Measurements from ENCODE around the gene POLR2C. TPM values are rescaled to one million over a fixed set of nuclear protein-coding genes. Genes with fewer than 3 reads are reported as not detected.

POLR2C gene
- total and polyA plus RNA-seq, 2 experiments from 2014 or later, result 40.0 to 163 TPM

DNA sequence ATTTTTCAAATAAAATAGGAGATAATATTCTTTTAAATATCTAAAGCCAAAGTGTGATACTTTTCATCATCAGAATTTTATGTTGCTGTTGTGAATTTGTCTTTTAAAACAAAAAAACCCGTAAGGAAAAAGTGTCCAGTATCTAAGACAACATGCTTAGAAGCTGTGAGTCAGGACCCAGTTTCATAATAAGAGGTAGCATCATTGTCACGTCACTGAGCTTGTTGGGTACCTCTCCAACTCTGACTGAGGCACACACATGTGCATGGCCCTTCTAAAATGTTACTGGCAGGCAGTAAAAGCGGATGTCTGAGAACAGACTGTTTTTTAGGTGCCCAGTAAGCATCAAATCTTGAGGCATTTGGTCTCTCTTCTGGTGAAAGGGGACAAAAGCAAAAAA, 17.8 kb upstream of the POLR2C start:
- TF ChIP-seq EZH2 (IDR thresholded peaks at IDR 0.05; ENCODE audit: insufficient read depth, poor library complexity, severe bottlenecking) (no peak), EZH2phosphoT487 (IDR thresholded peaks at IDR 0.05; ENCODE audit: insufficient read depth, low read depth) (no peak)
- peaks cover 4% of the 10 kb centered on the region for H3K4me1 ChIP-seq (ENCODE audit: insufficient read depth)
- H2AFZ ChIP-seq, result no peak overlapping the region
- H3K36me3 ChIP-seq (ENCODE audit: low read depth), result peaks cover 1% of the 10 kb centered on the region; the same call in 1 of the 2 replicates
- H4K20me1 ChIP-seq (ENCODE audit: insufficient read depth), result no peaks in the 10 kb centered on the region; the same call in 1 of the 2 replicates
- no peaks in the 10 kb centered on the region for H3K9me3 ChIP-seq (ENCODE audit: low read depth)
- in situ Hi-C loops (cut with MboI), result no loop called here
- H3F3A ChIP-seq (ENCODE audit: insufficient read depth), result peaks cover 4% of the 10 kb centered on the region; the same call in 1 of the 2 replicates
- peak; percentile 89 for DNase-seq
- 44 to 53% methylated on average over 3 of the region's 3 CpGs for WGBS, 2 experiments (ENCODE audit: low coverage in 1 of 2, low lambda C conversion rate in 2 of 2, missing lambda C conversion rate in 2 of 2)
- H3K27me3 ChIP-seq (replicated peaks; ENCODE audit: insufficient read depth), result no peaks in the 10 kb centered on the region
- H3K27ac ChIP-seq, result peak overlapping the region; percentile 57
- peak overlapping the region; percentile 37 for H3K9ac ChIP-seq
- no peak overlapping the region for H3K4me3 ChIP-seq
- H3K4me2 ChIP-seq (ENCODE audit: unreplicated experiment), result no peak overlapping the region
- H3K79me2 ChIP-seq (ENCODE audit: insufficient read depth), result peaks cover 89% of the 10 kb centered on the region
- H3K9me2 ChIP-seq (ENCODE audit: insufficient read depth), result no peaks in the 10 kb centered on the region

DNA sequence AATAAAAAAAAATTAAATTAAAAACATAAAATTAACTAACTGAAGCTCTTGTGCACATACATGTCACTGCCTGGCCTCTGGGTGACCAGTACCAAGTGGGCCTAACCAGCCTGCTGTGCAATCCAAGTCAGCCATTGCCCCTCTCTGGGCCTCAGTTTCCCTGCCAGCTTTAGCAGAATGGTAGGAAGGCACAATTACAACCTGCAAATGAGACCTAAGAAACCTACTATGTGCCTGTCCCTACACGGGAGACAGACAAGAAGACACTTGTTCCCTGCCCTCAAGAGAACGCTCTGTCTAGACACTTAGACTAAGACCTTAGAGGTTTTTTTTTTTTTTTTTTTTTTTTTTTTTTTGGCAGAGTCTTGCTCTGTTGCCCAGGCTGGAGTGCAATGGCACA, 17.0 kb upstream of the POLR2C start:
- TF ChIP-seq EZH2phosphoT487 (IDR thresholded peaks at IDR 0.05; ENCODE audit: insufficient read depth, low read depth) (no peak), EZH2 (IDR thresholded peaks at IDR 0.05; ENCODE audit: insufficient read depth, poor library complexity, severe bottlenecking) (no peak)
- Histone ChIP-seq H3K4me2 (ENCODE audit: unreplicated experiment) (no peak overlapping the region), H3K27ac (no peak overlapping the region), H3F3A (ENCODE audit: insufficient read depth) (peaks cover 4% of the 10 kb centered on the region; the same call in 1 of the 2 replicates), H3K4me1 (ENCODE audit: insufficient read depth) (peaks cover 4% of the 10 kb centered on the region), H3K9me2 (ENCODE audit: insufficient read depth) (no peaks in the 10 kb centered on the region), H2AFZ (no peak overlapping the region), H3K36me3 (ENCODE audit: low read depth) (no peaks in the 10 kb centered on the region; the same call in 1 of the 2 replicates), H3K9ac (no peak overlapping the region), H3K79me2 (ENCODE audit: insufficient read depth) (peaks cover 85% of the 10 kb centered on the region), H3K4me3 (no peak overlapping the region), H3K9me3 (ENCODE audit: low read depth) (no peaks in the 10 kb centered on the region), H4K20me1 (ENCODE audit: insufficient read depth) (no peaks in the 10 kb centered on the region; the same call in 1 of the 2 replicates), H3K27me3 (replicated peaks; ENCODE audit: insufficient read depth) (no peaks in the 10 kb centered on the region)
- in situ Hi-C loops (cut with MboI), result no loop called here
- WGBS, 2 experiments (ENCODE audit: low coverage in 1 of 2, low lambda C conversion rate in 2 of 2, missing lambda C conversion rate in 2 of 2), result 95 to 100% methylated on average over 2 of the region's 2 CpGs
- no peak for DNase-seq

DNA sequence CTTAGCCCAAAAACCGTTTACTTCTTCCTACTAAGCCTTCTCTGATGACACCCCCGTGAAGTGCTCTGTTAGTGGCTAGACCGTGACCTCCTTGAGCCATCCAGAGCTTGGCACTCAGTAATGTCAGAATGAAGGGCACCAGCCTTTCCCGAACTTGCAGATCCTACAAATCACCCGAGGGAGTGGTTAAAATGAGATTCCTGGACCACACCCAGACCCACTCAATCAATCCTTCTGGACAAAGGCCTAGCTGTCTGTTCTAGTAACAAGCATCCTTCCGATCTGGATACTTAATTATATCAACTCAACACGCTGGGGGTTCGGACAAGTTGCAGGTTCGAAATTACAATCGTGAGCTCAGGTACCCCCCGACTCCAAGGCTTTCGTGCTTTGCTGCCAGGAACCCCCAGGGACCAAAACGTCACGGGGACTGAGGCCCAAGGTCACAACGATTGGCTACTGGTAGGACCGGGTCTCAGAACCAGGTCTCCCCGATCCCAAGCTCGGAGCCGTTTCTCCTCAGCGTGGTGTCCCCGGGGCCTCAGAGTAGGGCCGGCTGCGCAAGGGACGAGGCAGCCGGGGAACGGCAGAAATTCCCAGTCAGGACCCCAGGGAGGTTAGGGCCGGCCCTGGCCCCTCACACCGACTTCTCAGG, 15.8 kb upstream of the POLR2C start:
- Histone ChIP-seq H3K79me2 (ENCODE audit: insufficient read depth) (peaks cover 74% of the 10 kb centered on the region), H3K4me2 (ENCODE audit: unreplicated experiment) (peak overlapping the region; percentile 97), H3F3A (ENCODE audit: insufficient read depth) (peaks cover 4% of the 10 kb centered on the region; the same call in 1 of the 2 replicates), H3K9ac (peak overlapping the region; percentile 96), H3K4me1 (ENCODE audit: insufficient read depth) (peaks cover 4% of the 10 kb centered on the region), H3K27me3 (replicated peaks; ENCODE audit: insufficient read depth) (no peaks in the 10 kb centered on the region), H4K20me1 (ENCODE audit: insufficient read depth) (no peaks in the 10 kb centered on the region; the same call in 1 of the 2 replicates), H3K36me3 (ENCODE audit: low read depth) (peaks cover 6% of the 10 kb centered on the region), H3K27ac (peak overlapping the region; percentile 49), H3K4me3 (peak overlapping the region; percentile 92), H3K9me3 (ENCODE audit: low read depth) (no peaks in the 10 kb centered on the region), H2AFZ (peak overlapping the region; percentile 94), H3K9me2 (ENCODE audit: insufficient read depth) (no peaks in the 10 kb centered on the region)
- peak; percentile 67 for DNase-seq
- TF ChIP-seq EZH2 (IDR thresholded peaks at IDR 0.05; ENCODE audit: insufficient read depth, poor library complexity, severe bottlenecking), result no peak
- TF ChIP-seq EZH2phosphoT487 (IDR thresholded peaks at IDR 0.05; ENCODE audit: insufficient read depth, low read depth), result no peak
- WGBS, 2 experiments (ENCODE audit: low coverage in 1 of 2, low lambda C conversion rate in 2 of 2, missing lambda C conversion rate in 2 of 2), result 2% methylated on average over 28 of the region's 28 CpGs
- in situ Hi-C loops (cut with MboI), result no loop called here

DNA sequence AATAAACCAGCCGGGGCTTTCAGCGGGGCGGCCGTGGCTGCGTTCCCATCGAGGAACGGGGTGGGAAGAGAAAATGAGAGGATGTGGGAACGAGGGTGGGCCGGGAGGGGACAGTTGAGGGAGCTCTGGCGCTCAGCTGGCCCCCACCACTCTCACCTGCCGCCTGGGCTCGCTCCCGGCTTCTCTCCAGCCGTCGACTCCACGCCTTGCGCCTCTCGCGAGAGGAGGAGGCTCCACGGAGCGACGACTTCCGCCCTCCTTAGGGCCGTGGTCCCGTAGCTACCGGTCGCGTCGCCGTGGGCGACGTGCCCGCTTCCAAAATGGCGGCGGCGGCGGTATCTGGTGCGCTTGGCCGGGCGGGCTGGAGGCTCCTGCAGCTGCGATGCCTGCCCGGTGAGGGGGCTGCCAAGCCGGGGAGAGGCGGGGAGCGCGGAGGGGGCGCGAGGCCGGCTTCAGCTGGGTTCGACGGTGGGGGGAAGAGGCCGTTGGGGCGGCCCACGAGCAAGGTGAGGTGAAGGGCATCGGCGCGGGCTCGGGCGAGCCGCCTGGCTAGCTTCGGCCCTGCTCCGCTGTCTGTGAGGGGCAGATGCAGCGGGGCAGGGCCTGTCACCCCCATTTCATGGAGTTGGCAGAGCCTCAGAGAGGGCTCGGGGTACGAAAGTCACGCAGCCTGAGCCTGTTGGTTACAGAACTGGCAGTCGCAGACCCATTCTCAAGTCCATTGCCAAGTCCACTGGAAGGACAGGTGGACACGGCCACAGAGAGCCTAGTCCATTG, 15.1 kb upstream of the POLR2C start, which contains the start of the genes CIAPIN1 and COQ9:
TSS of gene CIAPIN1 (minus strand) at position 200 of the 777 bp plus-strand sequence. CDS start 6,457 bp downstream, outside the sequence.
TSS of gene COQ9 (plus strand) at position 294 of the 777 bp plus-strand sequence. CDS start at position 321, 27 bp downstream.
- Histone ChIP-seq H3K9me2 (ENCODE audit: insufficient read depth) (no peaks in the 10 kb centered on the region), H3K36me3 (ENCODE audit: low read depth) (peaks cover 9% of the 10 kb centered on the region), H3K79me2 (ENCODE audit: insufficient read depth) (peaks cover 66% of the 10 kb centered on the region), H3K27me3 (replicated peaks; ENCODE audit: insufficient read depth) (no peaks in the 10 kb centered on the region), H3K27ac (peak within 1 kb of the TSS; percentile 49), H3K9me3 (ENCODE audit: low read depth) (no peaks in the 10 kb centered on the region), H3K4me3 (peak within 1 kb of the TSS; percentile 92), H3K9ac (peak within 1 kb of the TSS; percentile 96), H3K4me2 (ENCODE audit: unreplicated experiment) (peak within 1 kb of the TSS; percentile 97), H3F3A (ENCODE audit: insufficient read depth) (peaks cover 4% of the 10 kb centered on the region; the same call in 1 of the 2 replicates), H4K20me1 (ENCODE audit: insufficient read depth) (no peaks in the 10 kb centered on the region; the same call in 1 of the 2 replicates), H2AFZ (peak within 1 kb of the TSS; percentile 94), H3K4me1 (ENCODE audit: insufficient read depth) (peaks cover 4% of the 10 kb centered on the region)
- 0 to 1% methylated on average over 45 to 60 of the region's 68 CpGs for WGBS, 2 experiments (ENCODE audit: low coverage in 1 of 2, low lambda C conversion rate in 2 of 2, missing lambda C conversion rate in 2 of 2)
- peak; percentile 98 for DNase-seq
- in situ Hi-C loops (cut with MboI), result no loop called here
- no peak for TF ChIP-seq EZH2phosphoT487 (IDR thresholded peaks at IDR 0.05; ENCODE audit: insufficient read depth, low read depth)
- TF ChIP-seq EZH2 (IDR thresholded peaks at IDR 0.05; ENCODE audit: insufficient read depth, poor library complexity, severe bottlenecking), result no peak

Data from GM23248 (cell line).